ENCODE measurements around the gene TRIO.
A peak's percentile ranks its signal among the peaks of the same experiment; 100 is the strongest.

TRIO gene

GRCh38 chr5:14144586-14145434 is 1.7 kb downstream of the TRIO start:
- Histone ChIP-seq H3K9me3 (ENCODE audit: control insufficient read depth in 2 of 2, low read length in 2 of 2) (no peaks in the 10 kb centered on the region), H3K27me3 (ENCODE audit: control insufficient read depth in 2 of 2, insufficient read depth in 2 of 2, low read length in 2 of 2) (no peaks in the 10 kb centered on the region), H3K4me1 (ENCODE audit: control insufficient read depth in 2 of 2, insufficient read depth in 2 of 2, low read length in 2 of 2) (peaks cover 44% of the 10 kb centered on the region in 2 donors), H3K4me3 (ENCODE audit: low read length in 2 of 2) (peak overlapping the region; percentile 84 to 89), H3K9ac (ENCODE audit: low read depth in 1 of 2, low read length in 2 of 2) (peak overlapping the region; percentile 77 to 88), H3K27ac (ENCODE audit: low read depth in 2 of 2, low read length in 2 of 2) (peak overlapping the region; percentile 90 to 94), H3K36me3 (ENCODE audit: control insufficient read depth in 2 of 2, insufficient read depth in 2 of 2, low read length in 2 of 2) (no peaks in the 10 kb centered on the region)

- Histone ChIP-seq H3K27ac (ENCODE audit: low read depth in 2 of 2, low read length in 2 of 2) (peak overlapping the region; percentile 90 to 94), H3K36me3 (ENCODE audit: control insufficient read depth in 2 of 2, insufficient read depth in 2 of 2, low read length in 2 of 2) (no peaks in the 10 kb centered on the region), H3K9me3 (ENCODE audit: control insufficient read depth in 2 of 2, low read length in 2 of 2) (no peaks in the 10 kb centered on the region), H3K4me3 (ENCODE audit: low read length in 2 of 2) (peak overlapping the region; percentile 83 to 89), H3K27me3 (ENCODE audit: control insufficient read depth in 2 of 2, insufficient read depth in 2 of 2, low read length in 2 of 2) (no peaks in the 10 kb centered on the region), H3K9ac (ENCODE audit: low read depth in 1 of 2, low read length in 2 of 2) (peak overlapping the region in 1 of 2 donors; percentile 88), H3K4me1 (ENCODE audit: control insufficient read depth in 2 of 2, insufficient read depth in 2 of 2, low read length in 2 of 2) (peaks cover 44 to 45% of the 10 kb centered on the region in 2 donors)
These were observed 2.5 kb downstream of the TRIO start for GRCh38 chr5:14145435-14146334.

GRCh38 chr5:14146725-14147124 is 3.6 kb downstream of the TRIO start:
- H3K4me3 ChIP-seq (ENCODE audit: low read length in 2 of 2), result peak overlapping the region; percentile 19 to 83
- H3K9ac ChIP-seq (ENCODE audit: low read depth in 1 of 2, low read length in 2 of 2), result peak overlapping the region in 1 of 2 donors; percentile 88
- peak overlapping the region in 1 of 2 donors; percentile 94 for H3K27ac ChIP-seq (ENCODE audit: low read depth in 2 of 2, low read length in 2 of 2)
- H3K36me3 ChIP-seq (ENCODE audit: control insufficient read depth in 2 of 2, insufficient read depth in 2 of 2, low read length in 2 of 2), result no peaks in the 10 kb centered on the region
- peaks cover 44 to 45% of the 10 kb centered on the region in 2 donors for H3K4me1 ChIP-seq (ENCODE audit: control insufficient read depth in 2 of 2, insufficient read depth in 2 of 2, low read length in 2 of 2)
- no peaks in the 10 kb centered on the region for H3K9me3 ChIP-seq (ENCODE audit: control insufficient read depth in 2 of 2, low read length in 2 of 2)
- H3K27me3 ChIP-seq (ENCODE audit: control insufficient read depth in 2 of 2, insufficient read depth in 2 of 2, low read length in 2 of 2), result no peaks in the 10 kb centered on the region

- Histone ChIP-seq H3K9me3 (ENCODE audit: control insufficient read depth in 2 of 2, low read length in 2 of 2) (no peaks in the 10 kb centered on the region), H3K4me3 (ENCODE audit: low read length in 2 of 2) (peak overlapping the region in 1 of 2 donors; percentile 5), H3K4me1 (ENCODE audit: control insufficient read depth in 2 of 2, insufficient read depth in 2 of 2, low read length in 2 of 2) (peaks cover 44 to 45% of the 10 kb centered on the region in 2 donors), H3K9ac (ENCODE audit: low read depth in 1 of 2, low read length in 2 of 2) (no peak overlapping the region), H3K36me3 (ENCODE audit: control insufficient read depth in 2 of 2, insufficient read depth in 2 of 2, low read length in 2 of 2) (no peaks in the 10 kb centered on the region), H3K27ac (ENCODE audit: low read depth in 2 of 2, low read length in 2 of 2) (no peak overlapping the region), H3K27me3 (ENCODE audit: control insufficient read depth in 2 of 2, insufficient read depth in 2 of 2, low read length in 2 of 2) (no peaks in the 10 kb centered on the region)
These were observed 4.1 kb downstream of the TRIO start for GRCh38 chr5:14147210-14147609.

GRCh38 chr5:14148483-14148882 is 5.3 kb downstream of the TRIO start:
- peaks cover 44 to 52% of the 10 kb centered on the region in 2 donors for H3K4me1 ChIP-seq (ENCODE audit: control insufficient read depth in 2 of 2, insufficient read depth in 2 of 2, low read length in 2 of 2)
- no peaks in the 10 kb centered on the region for H3K27me3 ChIP-seq (ENCODE audit: control insufficient read depth in 2 of 2, insufficient read depth in 2 of 2, low read length in 2 of 2)
- H3K9ac ChIP-seq (ENCODE audit: low read depth in 1 of 2, low read length in 2 of 2), result no peak overlapping the region
- no peak overlapping the region for H3K4me3 ChIP-seq (ENCODE audit: low read length in 2 of 2)
- no peak overlapping the region for H3K27ac ChIP-seq (ENCODE audit: low read depth in 2 of 2, low read length in 2 of 2)
- no peaks in the 10 kb centered on the region for H3K36me3 ChIP-seq (ENCODE audit: control insufficient read depth in 2 of 2, insufficient read depth in 2 of 2, low read length in 2 of 2)
- no peaks in the 10 kb centered on the region for H3K9me3 ChIP-seq (ENCODE audit: control insufficient read depth in 2 of 2, low read length in 2 of 2)

DNA sequence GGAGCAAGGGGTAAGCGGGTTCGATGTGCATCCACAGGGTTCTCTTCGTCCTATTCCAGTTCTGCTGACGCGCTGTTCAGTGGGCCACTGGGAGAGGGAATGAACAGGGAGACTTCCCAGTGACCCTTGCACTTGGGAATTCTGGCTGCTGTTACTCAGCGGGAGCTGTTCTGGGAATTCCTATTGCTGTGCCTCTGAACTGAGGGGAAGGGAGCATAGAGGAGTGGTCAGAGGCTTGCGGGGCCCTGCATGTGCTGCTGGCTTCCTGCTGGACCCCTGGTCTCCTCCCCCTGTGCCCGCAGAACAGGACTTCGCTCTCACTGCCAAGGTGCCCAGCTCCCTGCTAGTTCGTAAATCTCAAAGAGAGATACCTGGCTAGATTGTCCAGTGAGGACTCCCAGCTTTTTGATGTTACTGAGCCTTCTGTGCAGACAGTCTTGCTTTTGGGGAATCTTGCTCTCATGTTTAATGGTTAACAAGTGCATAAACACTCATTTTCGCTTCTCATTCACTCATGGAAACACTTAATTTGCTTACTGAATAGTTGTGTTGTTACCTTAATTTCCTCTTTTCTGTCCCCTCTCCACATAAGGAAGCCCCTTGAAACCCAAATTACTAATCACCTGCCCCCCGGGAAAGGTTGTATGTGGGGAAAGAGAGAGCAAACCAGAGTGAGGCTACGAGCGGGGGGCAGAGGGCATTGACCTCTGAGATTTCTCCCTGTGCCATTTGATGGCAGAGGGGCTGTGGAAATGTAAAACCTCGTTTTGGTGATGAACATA is 5.9 kb downstream of the TRIO start:
- no peak overlapping the region for H3K4me3 ChIP-seq (ENCODE audit: low read length in 2 of 2)
- H3K27ac ChIP-seq (ENCODE audit: low read depth in 2 of 2, low read length in 2 of 2), result no peak overlapping the region
- peaks cover 50 to 56% of the 10 kb centered on the region in 2 donors for H3K4me1 ChIP-seq (ENCODE audit: control insufficient read depth in 2 of 2, insufficient read depth in 2 of 2, low read length in 2 of 2)
- no peaks in the 10 kb centered on the region for H3K36me3 ChIP-seq (ENCODE audit: control insufficient read depth in 2 of 2, insufficient read depth in 2 of 2, low read length in 2 of 2)
- H3K27me3 ChIP-seq (ENCODE audit: control insufficient read depth in 2 of 2, insufficient read depth in 2 of 2, low read length in 2 of 2), result no peaks in the 10 kb centered on the region
- no peak overlapping the region for H3K9ac ChIP-seq (ENCODE audit: low read depth in 1 of 2, low read length in 2 of 2)
- H3K9me3 ChIP-seq (ENCODE audit: control insufficient read depth in 2 of 2, low read length in 2 of 2), result no peaks in the 10 kb centered on the region

- Histone ChIP-seq H3K4me3 (ENCODE audit: low read length in 2 of 2) (no peak overlapping the region), H3K9ac (ENCODE audit: low read depth in 1 of 2, low read length in 2 of 2) (no peak overlapping the region), H3K4me1 (ENCODE audit: control insufficient read depth in 2 of 2, insufficient read depth in 2 of 2, low read length in 2 of 2) (peaks cover 55 to 63% of the 10 kb centered on the region in 2 donors)
These were observed 6.6 kb downstream of the TRIO start for GRCh38 chr5:14149672-14150274.

GRCh38 chr5:14151416-14151815 is 8.3 kb downstream of the TRIO start:
- no peak overlapping the region for H3K4me3 ChIP-seq (ENCODE audit: low read length in 2 of 2)
- no peaks in the 10 kb centered on the region for H3K9me3 ChIP-seq (ENCODE audit: control insufficient read depth in 2 of 2, low read length in 2 of 2)
- no peaks in the 10 kb centered on the region for H3K27me3 ChIP-seq (ENCODE audit: control insufficient read depth in 2 of 2, insufficient read depth in 2 of 2, low read length in 2 of 2)
- no peak overlapping the region for H3K27ac ChIP-seq (ENCODE audit: low read depth in 2 of 2, low read length in 2 of 2)
- no peak overlapping the region for H3K9ac ChIP-seq (ENCODE audit: low read depth in 1 of 2, low read length in 2 of 2)
- no peaks in the 10 kb centered on the region for H3K36me3 ChIP-seq (ENCODE audit: control insufficient read depth in 2 of 2, insufficient read depth in 2 of 2, low read length in 2 of 2)
- peaks cover 52 to 57% of the 10 kb centered on the region in 2 donors for H3K4me1 ChIP-seq (ENCODE audit: control insufficient read depth in 2 of 2, insufficient read depth in 2 of 2, low read length in 2 of 2)

More at GRCh38 chr5:14149672-14150274, 6.6 kb downstream of the TRIO start:
- Histone ChIP-seq H3K27ac (ENCODE audit: low read depth in 2 of 2, low read length in 2 of 2) (no peak overlapping the region), H3K9me3 (ENCODE audit: control insufficient read depth in 2 of 2, low read length in 2 of 2) (no peaks in the 10 kb centered on the region), H3K27me3 (ENCODE audit: control insufficient read depth in 2 of 2, insufficient read depth in 2 of 2, low read length in 2 of 2) (no peaks in the 10 kb centered on the region), H3K36me3 (ENCODE audit: control insufficient read depth in 2 of 2, insufficient read depth in 2 of 2, low read length in 2 of 2) (no peaks in the 10 kb centered on the region)

DNA sequence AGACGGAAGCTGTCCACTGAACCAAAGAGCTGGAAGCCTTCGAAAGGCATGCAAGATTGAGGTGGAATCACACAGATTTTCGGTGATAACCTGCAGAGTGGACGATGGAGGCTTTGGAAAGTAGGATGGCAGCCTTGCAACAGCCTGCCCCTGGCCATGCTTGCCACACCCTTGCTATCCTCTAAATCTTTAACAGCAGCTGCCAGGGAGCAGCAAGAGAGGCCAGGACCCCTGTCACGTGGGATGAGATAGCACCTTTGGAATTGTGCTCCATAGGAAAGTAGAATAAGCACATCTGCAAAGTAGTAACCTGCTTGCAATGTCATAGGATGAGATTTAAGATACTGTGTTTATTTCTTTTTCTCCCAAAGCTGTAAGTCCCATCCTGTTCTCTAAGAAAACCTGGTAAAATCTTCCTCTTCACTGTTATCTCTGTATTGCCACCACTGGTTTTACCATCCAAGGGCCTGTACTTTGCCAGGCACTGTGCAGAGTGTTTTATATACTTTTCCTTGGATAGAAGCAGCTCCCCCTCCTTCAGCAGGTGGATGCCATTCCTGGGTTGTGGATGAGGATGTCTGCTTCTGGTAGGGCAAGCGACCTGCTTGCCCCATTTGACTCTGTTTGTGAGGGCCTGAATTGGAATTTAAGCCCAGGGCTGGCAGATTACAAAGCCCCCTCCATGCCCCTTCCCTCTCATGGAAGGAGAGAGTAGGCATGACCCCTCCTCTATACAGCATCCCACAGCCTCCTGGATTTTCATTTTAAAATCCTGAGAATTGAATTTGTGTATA is 10.1 kb downstream of the TRIO start:
- Histone ChIP-seq H3K27ac (ENCODE audit: low read depth in 2 of 2, low read length in 2 of 2) (peak overlapping the region; percentile 36 to 68), H3K4me3 (ENCODE audit: low read length in 2 of 2) (no peak overlapping the region), H3K27me3 (ENCODE audit: control insufficient read depth in 2 of 2, insufficient read depth in 2 of 2, low read length in 2 of 2) (no peaks in the 10 kb centered on the region), H3K4me1 (ENCODE audit: control insufficient read depth in 2 of 2, insufficient read depth in 2 of 2, low read length in 2 of 2) (peaks cover 40 to 44% of the 10 kb centered on the region in 2 donors), H3K9ac (ENCODE audit: low read depth in 1 of 2, low read length in 2 of 2) (no peak overlapping the region), H3K36me3 (ENCODE audit: control insufficient read depth in 2 of 2, insufficient read depth in 2 of 2, low read length in 2 of 2) (no peaks in the 10 kb centered on the region), H3K9me3 (ENCODE audit: control insufficient read depth in 2 of 2, low read length in 2 of 2) (no peaks in the 10 kb centered on the region)
